ENCODE data around the gene PLK5.

PLK5 gene

DNA sequence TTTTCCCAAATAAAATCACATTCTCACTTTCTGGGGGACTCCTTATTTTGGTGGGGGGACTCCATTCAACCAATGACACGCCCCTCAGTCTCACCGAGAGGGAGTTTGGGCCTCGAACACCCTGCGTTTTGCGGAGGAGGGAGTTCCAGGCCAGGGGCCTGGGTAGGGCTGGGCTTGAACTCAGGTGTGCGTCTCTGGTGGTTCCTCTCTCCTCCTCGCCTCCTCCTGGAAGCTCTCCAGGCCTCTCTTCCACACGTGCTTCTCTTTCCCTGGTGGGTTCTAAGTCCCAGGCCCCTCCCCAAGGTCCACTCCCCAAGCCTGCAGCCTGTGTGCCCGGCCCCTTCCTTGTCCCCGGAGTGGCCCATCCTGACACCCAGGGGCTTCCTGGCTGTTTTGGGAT is 29.5 kb downstream of the PLK5 start:
- Histone ChIP-seq H3K9me3 (ENCODE audit: insufficient read depth, low read depth, low read length) (no peaks in the 10 kb centered on the region), H3K4me2 (ENCODE audit: low read depth, low read length, poor library complexity, severe bottlenecking) (no peak overlapping the region), H3K36me3 (ENCODE audit: insufficient read depth, low read length) (no peaks in the 10 kb centered on the region), H3K9me2 (replicated peaks; ENCODE audit: low read depth, low read length) (no peaks in the 10 kb centered on the region), H3K4me1 (ENCODE audit: insufficient read depth, low read length, poor library complexity, severe bottlenecking) (no peaks in the 10 kb centered on the region), H2AFZ (ENCODE audit: low read length) (no peak overlapping the region), H4K20me1 (ENCODE audit: insufficient read depth, low read length, poor library complexity, severe bottlenecking) (no peaks in the 10 kb centered on the region), H3K27me3 (ENCODE audit: insufficient read depth, low read length, poor library complexity, severe bottlenecking) (no peaks in the 10 kb centered on the region), H3K79me2 (ENCODE audit: insufficient read depth, low read length) (no peaks in the 10 kb centered on the region), H3K9ac (ENCODE audit: low read depth, low read length, poor library complexity, severe bottlenecking) (no peak overlapping the region), H3K4me3 (ENCODE audit: low read length, poor library complexity, severe bottlenecking) (no peak overlapping the region), H3F3A (ENCODE audit: low read depth) (no peaks in the 10 kb centered on the region)
- TF ChIP-seq EZH2phosphoT487 (IDR thresholded peaks at IDR 0.05; ENCODE audit: borderline replicate concordance) = no peak
- TF ChIP-seq, protein P1, sequence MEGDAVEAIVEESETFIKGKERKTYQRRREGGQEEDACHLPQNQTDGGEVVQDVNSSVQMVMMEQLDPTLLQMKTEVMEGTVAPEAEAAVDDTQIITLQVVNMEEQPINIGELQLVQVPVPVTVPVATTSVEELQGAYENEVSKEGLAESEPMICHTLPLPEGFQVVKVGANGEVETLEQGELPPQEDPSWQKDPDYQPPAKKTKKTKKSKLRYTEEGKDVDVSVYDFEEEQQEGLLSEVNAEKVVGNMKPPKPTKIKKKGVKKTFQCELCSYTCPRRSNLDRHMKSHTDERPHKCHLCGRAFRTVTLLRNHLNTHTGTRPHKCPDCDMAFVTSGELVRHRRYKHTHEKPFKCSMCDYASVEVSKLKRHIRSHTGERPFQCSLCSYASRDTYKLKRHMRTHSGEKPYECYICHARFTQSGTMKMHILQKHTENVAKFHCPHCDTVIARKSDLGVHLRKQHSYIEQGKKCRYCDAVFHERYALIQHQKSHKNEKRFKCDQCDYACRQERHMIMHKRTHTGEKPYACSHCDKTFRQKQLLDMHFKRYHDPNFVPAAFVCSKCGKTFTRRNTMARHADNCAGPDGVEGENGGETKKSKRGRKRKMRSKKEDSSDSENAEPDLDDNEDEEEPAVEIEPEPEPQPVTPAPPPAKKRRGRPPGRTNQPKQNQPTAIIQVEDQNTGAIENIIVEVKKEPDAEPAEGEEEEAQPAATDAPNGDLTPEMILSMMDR (conservative IDR thresholded peaks at IDR 0.05; ENCODE audit: low read length) = no peak

DNA sequence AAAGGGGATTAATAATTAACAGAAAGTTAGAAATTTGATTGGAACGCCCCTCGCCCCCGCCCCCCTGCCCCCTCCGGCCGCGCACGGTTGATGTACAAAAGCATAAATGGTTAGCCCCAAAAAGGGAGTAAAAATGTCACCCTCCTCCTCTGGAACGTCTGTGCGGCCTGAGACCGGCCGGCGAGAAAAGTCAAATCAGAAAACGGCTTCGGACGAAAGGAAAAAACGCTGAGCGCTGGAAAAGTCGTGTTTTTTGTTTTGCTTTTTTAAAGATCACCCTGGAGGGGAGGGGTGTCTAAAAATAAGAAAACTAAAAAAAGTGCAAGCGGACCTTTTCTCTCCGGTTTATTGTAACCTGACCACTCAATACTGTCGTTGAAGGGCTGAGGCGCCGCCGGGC is 31.1 kb downstream of the PLK5 start:
- H4K20me1 ChIP-seq (ENCODE audit: insufficient read depth, low read length, poor library complexity, severe bottlenecking) = peaks cover under 1% of the 10 kb centered on the region
- H3K9ac ChIP-seq (ENCODE audit: low read depth, low read length, poor library complexity, severe bottlenecking) = no peak overlapping the region

DNA sequence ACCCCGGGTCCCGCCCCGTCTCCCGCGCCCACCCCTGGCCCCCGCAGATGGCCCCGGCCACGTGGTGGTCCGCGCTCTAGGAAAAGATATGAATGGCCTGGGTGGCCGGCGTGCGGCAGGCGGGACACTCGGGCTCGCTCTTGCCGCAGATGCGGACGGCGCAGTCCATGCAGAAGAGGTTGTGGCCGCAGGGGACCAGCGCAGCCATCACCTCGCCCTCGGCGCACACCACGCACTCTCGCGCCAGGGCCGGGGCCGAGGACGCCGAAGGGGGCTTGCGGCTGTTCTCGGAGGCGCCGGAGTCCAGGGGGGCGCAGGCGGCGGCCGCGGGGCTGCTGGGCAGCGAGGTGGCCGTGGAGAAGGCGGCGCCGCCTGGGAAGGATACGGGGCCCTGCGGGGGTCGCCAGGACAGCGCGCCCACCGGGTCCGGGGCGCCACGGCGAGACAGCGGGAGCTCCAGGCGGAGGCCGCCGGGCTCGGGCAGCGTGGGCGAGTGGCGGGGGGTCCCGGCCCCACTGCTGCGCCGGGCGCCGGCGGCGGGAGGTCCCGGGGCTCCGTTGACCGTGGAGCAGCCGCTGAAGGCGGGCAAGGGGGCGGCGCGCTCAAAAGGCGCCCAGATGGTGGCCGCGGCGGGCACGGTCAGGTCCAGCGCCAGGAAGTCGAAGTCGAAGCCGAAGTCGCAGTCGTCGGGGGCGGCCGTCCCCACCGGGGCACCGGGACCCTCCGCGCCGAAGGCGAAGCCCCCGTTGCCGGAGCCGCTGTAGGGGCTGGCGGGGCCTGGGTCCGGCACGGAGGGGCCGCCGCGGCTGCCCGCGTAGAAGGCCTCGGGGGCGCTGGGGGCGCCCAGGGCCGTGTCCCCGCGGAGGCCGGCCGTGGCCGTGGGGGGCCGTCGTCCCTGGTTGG is 31.9 kb downstream of the PLK5 start:
- H3K4me2 ChIP-seq (ENCODE audit: low read depth, low read length, poor library complexity, severe bottlenecking) = no peak overlapping the region
- H3K79me2 ChIP-seq (ENCODE audit: insufficient read depth, low read length) = no peaks in the 10 kb centered on the region; the same call in 1 of the 2 replicates
- H3F3A ChIP-seq (ENCODE audit: low read depth) = no peaks in the 10 kb centered on the region
- no peaks in the 10 kb centered on the region for H3K36me3 ChIP-seq (ENCODE audit: insufficient read depth, low read length)
- H3K27me3 ChIP-seq (ENCODE audit: insufficient read depth, low read length, poor library complexity, severe bottlenecking) = no peaks in the 10 kb centered on the region
- no peak overlapping the region for H3K4me3 ChIP-seq (ENCODE audit: low read length, poor library complexity, severe bottlenecking)
- TF ChIP-seq, protein P1 (conservative IDR thresholded peaks at IDR 0.05; ENCODE audit: low read length) = no peak
- no peak for TF ChIP-seq EZH2phosphoT487 (IDR thresholded peaks at IDR 0.05; ENCODE audit: borderline replicate concordance)
- H2AFZ ChIP-seq (ENCODE audit: low read length) = no peak overlapping the region
- no peaks in the 10 kb centered on the region for H3K9me3 ChIP-seq (ENCODE audit: insufficient read depth, low read depth, low read length)
- H3K9me2 ChIP-seq (replicated peaks; ENCODE audit: low read depth, low read length) = no peaks in the 10 kb centered on the region
- H3K4me1 ChIP-seq (ENCODE audit: insufficient read depth, low read length, poor library complexity, severe bottlenecking) = no peaks in the 10 kb centered on the region
- no peak overlapping the region for H3K9ac ChIP-seq (ENCODE audit: low read depth, low read length, poor library complexity, severe bottlenecking)
- H4K20me1 ChIP-seq (ENCODE audit: insufficient read depth, low read length, poor library complexity, severe bottlenecking) = peaks cover 5% of the 10 kb centered on the region

More for the DNA sequence above, 31.1 kb downstream of the PLK5 start:
- Histone ChIP-seq H3K4me1 (ENCODE audit: insufficient read depth, low read length, poor library complexity, severe bottlenecking) (no peaks in the 10 kb centered on the region), H3F3A (ENCODE audit: low read depth) (no peaks in the 10 kb centered on the region), H3K4me2 (ENCODE audit: low read depth, low read length, poor library complexity, severe bottlenecking) (no peak overlapping the region), H3K4me3 (ENCODE audit: low read length, poor library complexity, severe bottlenecking) (no peak overlapping the region), H3K27me3 (ENCODE audit: insufficient read depth, low read length, poor library complexity, severe bottlenecking) (no peaks in the 10 kb centered on the region), H3K9me3 (ENCODE audit: insufficient read depth, low read depth, low read length) (no peaks in the 10 kb centered on the region), H2AFZ (ENCODE audit: low read length) (no peak overlapping the region), H3K9me2 (replicated peaks; ENCODE audit: low read depth, low read length) (no peaks in the 10 kb centered on the region), H3K79me2 (ENCODE audit: insufficient read depth, low read length) (no peaks in the 10 kb centered on the region; the same call in 1 of the 2 replicates), H3K36me3 (ENCODE audit: insufficient read depth, low read length) (no peaks in the 10 kb centered on the region)
- TF ChIP-seq, protein P1 (conservative IDR thresholded peaks at IDR 0.05; ENCODE audit: low read length) = no peak
- TF ChIP-seq EZH2phosphoT487 (IDR thresholded peaks at IDR 0.05; ENCODE audit: borderline replicate concordance) = no peak
